ENCODE results near the gene SHBG.
"Not testable (repeated sequence)": the region's sequence is repeated elsewhere in the genome, so short reads cannot be mapped to it uniquely, and the experiment has no call there.

Gene SHBG, protein sequence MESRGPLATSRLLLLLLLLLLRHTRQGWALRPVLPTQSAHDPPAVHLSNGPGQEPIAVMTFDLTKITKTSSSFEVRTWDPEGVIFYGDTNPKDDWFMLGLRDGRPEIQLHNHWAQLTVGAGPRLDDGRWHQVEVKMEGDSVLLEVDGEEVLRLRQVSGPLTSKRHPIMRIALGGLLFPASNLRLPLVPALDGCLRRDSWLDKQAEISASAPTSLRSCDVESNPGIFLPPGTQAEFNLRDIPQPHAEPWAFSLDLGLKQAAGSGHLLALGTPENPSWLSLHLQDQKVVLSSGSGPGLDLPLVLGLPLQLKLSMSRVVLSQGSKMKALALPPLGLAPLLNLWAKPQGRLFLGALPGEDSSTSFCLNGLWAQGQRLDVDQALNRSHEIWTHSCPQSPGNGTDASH

DNA sequence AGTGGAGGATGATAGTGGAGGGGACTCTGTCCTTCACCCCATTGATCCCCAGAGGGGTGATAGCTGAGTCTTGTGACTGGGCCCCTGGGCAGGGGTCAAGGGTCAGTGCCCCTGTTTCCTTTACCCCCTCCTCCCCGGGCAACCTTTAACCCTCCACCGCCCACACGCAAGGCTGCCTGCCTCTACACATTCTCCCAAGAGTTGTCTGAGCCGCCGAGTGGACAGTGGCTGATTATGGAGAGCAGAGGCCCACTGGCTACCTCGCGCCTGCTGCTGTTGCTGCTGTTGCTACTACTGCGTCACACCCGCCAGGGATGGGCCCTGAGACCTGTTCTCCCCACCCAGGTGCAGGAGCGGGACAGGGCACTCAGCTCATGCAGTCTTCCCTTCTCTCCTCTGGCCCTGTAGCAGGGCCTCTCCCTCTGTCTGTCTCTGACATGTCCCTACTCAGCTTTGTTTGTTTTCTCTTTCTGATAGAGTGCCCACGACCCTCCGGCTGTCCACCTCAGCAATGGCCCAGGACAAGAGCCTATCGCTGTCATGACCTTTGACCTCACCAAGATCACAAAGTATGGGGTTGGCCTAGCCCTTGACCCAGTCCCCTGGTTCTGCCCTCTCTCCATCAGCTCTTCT is at the start of gene SHBG:
Gene SHBG (plus strand): TSS at position 197 of the 633 bp plus-strand sequence. CDS start 38 bp downstream, at position 235.
- DNase-seq: no peak

DNA sequence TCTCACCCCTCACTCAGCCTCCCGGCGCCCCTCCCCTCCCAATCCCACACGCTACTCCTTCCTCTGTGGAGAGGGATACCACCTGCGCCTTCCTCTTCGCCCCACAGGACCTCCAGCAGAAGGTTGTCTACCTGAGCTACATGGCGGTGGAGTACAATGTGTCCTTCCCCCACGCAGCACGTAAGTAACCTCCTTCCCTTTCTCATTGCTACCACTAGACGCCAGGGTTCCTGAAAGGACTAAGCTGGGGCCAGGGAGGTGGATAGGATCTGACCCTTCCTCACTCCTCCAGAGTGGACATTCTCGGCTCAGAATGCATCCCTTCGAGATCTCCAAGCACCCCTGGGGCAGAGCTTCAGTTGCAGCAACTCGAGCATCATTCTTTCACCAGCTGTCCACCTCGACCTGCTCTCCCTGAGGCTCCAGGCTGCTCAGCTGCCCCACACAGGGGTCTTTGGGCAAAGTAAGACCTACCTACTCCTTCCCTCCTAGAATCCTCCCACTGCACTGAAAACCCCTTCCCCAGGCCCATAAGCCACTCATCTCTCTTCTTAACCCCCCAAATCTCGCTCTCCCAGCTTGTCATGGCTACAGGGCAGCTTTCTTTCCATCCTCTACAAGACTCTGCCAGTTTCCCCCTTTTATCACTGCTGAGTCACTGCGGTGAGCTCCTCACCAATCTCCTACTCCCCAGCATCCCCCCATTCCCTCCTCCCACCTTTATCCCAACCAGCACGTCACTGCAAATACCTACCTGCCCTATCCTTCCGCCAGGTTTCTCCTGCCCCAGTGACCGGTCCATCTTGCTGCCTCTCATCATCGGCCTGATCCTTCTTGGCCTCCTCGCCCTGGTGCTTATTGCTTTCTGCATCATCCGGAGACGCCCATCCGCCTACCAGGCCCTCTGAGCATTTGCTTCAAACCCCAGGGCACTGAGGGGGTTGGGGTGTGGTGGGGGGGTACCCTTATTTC is 49.0 kb upstream of the SHBG start:
- DNase-seq: no peak

DNA sequence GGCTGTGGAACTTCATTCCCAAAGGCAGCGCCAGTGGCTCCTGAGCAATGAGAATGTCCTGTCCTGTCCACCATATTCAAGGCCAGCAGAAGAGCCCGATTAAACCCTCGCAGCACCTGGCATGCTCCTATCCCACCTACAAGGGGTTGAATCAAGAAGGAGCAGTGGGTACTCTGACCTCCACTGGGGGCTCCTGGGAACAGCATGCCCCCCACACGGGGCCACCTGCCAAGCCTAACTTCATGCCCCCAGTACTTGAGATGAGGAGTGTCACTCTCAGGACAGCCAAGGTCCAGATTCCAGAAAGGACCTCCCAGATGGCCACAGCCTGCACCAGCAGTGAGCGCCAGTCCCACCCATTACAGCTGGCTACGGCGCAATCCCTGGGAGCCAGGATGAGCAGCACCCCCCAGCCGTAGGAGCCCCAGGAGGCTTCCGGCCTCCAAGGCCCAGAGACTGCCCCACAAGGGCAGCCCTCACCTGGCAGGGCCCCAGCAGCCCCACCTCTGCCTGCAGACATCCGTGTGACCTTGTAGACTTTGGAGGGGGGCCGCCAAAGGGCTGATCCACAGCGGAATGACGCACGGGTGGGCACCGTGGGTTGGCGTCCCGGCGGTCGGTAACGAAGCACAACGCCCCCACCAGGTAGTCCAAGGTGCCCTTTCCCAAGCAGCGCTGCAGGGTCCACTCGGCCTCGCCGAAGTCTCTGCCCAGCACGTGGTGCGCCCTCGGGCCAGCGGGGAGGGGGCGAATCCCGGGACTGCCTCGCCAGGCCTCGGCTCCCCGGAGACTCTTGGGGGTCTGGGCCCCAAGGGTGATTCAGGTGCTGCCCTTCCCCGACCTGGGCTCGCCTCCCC is 47.3 kb upstream of the SHBG start:
- DNase-seq: no peak

DNA sequence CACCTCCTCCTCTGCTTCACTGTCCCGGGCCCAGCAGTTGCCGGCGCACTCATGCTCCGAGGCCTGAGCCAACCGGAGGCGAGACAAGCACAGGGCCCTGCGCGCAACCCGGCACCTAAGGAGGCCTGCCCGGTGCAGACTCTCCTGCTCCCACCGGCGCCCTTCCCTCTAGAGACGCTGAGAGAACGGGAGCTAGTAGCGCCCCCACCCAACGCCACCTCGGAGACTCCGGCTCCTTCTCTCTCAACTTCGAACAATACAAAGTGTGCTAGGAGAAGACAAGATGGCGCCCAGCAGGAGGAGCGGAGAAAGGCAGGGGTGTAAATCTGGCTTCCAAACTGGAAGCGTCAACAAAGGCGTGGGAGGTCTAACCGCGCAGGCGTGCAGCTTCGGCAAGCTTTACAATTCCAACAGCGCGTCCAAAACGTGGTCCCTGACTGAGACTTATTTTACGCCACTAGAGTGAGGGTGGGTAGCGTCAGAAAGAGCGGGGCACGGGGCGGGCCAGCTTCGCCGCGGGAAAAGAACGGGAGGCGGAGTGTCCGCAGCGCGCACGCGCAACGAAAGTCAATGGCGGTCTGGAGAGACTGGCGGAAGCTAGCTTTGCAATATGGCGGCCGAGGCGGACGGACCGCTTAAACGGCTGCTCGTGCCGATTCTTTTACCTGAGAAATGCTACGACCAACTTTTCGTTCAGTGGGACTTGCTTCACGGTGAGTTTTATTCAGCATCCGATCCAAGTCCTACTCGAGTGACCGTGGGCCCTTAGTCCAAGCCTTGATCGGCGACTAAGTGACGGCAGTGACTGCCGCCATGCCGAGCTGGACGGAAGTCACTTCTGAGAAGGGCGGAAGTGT is 46.5 kb upstream of the SHBG start, which contains the start of gene MPDU1:
Gene MPDU1 (plus strand): TSS at position 600 of the 857 bp plus-strand sequence. CDS start 11 bp downstream, at position 611.
- DNase-seq: peak; percentile 97

- DNase-seq: no peak
Observed at GRCh38 chr17:7586673-7587419, 43.1 kb upstream of the SHBG start.

GRCh38 chr17:7587420-7588151 is 42.3 kb upstream of the SHBG start:
- DNase-seq: no peak

GRCh38 chr17:7588553-7589203 is 41.3 kb upstream of the SHBG start:
- no peak for DNase-seq

GRCh38 chr17:7589204-7589868 is 40.6 kb upstream of the SHBG start:
- peak; percentile 74 for DNase-seq

DNA sequence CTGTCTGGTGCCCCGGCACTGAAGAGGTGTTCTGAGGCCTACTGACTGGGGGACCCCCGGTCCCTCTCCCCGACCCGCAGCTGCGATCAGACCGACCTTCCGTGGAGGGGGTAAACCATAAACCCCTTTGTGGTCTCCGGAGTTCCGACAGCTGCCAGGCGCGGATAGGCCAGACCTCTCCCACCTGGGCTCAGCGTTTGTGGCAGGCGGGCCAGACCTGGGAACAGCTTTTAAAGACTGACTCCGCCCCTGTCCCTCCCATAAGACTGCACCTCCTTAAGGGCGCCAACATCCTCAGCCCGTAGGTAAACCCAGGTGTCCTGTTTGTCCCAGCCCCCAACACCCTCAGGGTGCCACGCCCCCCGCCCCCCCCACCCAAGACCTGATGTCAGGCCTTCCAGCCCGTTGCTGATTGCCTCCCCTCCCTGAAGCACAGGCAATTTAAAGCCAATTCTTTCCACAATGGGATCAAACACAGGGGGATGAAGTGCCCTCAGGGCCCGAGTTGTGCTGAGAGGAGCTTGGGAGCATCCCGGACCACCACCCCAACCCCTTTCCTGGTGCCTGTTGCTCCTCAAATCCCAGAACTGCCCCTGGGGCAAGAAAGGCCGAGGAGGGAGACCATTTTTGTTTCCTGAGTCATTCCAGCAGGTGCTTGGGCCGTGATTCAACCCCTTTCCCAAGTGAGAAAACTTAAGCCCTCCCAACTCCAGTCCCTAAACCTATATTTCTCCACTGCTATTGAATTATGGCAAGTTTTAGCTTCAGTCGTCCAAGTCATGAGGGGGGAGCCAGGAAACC is 39.8 kb upstream of the SHBG start, which contains the start of gene SOX15:
Gene SOX15 (minus strand): TSS at position 204 of the 801 bp plus-strand sequence. CDS start 418 bp downstream, outside the sequence.
- no peak for DNase-seq

DNA sequence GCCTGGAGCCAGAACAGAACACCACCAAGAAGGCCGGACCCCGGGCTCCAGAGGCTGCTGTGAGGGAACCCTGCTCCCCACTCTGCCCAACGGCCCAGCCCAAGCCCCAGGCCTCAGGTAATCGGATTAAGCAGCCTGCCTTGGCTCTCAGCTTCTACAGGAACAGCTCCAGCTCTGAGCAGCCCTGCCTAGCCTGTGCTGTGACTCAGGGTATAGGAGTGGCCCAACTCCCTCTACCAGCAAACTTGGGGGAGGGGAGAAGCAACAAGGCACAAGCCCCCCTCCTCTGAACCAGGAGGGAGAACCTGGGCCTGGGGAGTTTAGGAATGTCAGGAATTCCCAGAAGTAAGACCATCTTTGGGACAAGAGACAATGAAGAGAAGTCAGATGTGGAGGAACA is 39.2 kb upstream of the SHBG start:
- DNase-seq: no peak

DNA sequence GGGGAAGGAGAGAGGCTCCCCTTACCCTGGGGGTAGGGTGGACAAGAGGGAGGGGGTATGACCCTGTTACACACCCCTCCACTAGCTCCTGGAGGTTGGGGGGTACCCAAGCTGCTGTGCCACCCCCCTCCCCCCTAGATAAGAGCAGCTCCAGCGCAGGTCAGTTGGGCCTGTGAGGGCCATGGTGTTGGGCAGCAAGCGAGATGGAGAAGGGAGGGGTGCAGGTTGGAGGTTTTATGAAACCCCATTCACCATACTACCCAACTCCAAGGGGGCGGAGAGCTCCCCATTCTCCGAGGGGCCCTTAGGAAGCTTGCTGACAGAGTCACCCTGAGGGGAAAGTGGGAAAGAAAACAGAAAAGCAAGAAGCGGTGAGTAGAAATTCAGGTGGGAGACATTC is 38.3 kb upstream of the SHBG start:
- no peak for DNase-seq

DNA sequence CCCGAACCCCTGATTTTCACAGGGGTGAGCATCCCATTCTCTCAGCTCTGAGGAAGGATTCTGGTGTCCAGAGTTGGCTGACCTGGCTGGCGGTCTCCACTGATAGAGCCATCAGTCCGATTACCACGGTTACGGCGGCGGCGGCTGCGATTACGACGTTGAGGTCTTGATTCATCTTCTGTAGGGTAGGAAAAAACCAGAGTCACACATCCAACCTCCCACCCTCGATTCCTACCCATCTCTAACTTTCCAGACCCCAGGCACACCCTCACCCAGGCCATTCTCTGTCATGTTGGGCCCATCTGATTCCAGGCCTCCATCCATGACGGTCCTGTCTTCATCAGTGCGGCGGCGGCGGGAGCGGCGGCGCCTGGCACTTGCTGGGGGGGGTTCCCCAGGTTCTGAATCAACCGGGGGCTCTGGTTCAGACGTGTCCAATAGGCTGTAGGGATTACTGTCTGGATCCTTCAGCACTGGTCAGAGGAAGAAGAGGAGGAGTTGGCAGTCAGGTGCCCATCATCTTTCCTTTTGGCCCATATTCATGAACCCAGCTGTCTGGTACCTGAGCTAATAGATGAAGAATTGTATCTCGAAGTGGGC is 37.4 kb upstream of the SHBG start:
- no peak for DNase-seq

DNA sequence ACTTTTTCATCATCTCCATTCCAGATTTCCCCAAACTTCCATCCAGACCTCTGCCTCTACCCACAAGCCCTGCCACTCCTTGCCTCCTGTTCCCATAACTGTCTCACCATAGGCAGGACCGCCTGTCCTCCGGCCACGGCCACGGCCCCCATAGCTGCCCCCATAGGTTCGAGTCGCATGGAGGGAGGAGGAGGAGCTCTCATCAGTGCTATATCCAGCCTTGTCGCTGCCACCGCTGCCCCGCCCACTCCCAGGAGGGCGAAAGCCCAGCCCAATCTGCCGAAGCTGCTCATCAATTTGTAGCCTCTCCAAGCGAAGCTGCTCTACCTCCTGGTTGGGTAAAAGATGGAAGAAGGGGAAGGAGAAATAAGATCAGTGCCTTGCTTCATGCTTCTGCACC is 36.6 kb upstream of the SHBG start:
- DNase-seq: no peak

GRCh38 chr17:7597561-7597960 is 32.4 kb upstream of the SHBG start:
- not testable (repeated sequence) for DNase-seq

- no peak for DNase-seq
Observed at GRCh38 chr17:7606280-7606679, 23.7 kb upstream of the SHBG start.

GRCh38 chr17:7610641-7611040 is 19.3 kb upstream of the SHBG start:
- no peak for DNase-seq

All from activated CD4-positive, alpha-beta T cell treated with anti-CD3 and anti-CD28 coated beads, Interleukin-2, Interleukin-6, amounts not matched to agents 100 ng/mL and 50 ng/mL, durations not matched to agents 16 hours and 8 hours (primary cell).